ENCODE results near the gene CENPO. TPM values are rescaled to one million over a fixed set of nuclear protein-coding genes. Genes with fewer than 3 reads are reported as not detected.

Gene CENPO
- total RNA-seq, 1 donor from 2014 or later: 69.3 TPM

GRCh38 chr2:24824071-24824588, 30.9 kb downstream of the CENPO start:
- no peak for DNase-seq (ENCODE audit: low read depth, low spot score)
- peaks cover 42% of the 10 kb centered on the region for H3K4me1 Mint-ChIP-seq
- TF ChIP-seq, protein P1, sequence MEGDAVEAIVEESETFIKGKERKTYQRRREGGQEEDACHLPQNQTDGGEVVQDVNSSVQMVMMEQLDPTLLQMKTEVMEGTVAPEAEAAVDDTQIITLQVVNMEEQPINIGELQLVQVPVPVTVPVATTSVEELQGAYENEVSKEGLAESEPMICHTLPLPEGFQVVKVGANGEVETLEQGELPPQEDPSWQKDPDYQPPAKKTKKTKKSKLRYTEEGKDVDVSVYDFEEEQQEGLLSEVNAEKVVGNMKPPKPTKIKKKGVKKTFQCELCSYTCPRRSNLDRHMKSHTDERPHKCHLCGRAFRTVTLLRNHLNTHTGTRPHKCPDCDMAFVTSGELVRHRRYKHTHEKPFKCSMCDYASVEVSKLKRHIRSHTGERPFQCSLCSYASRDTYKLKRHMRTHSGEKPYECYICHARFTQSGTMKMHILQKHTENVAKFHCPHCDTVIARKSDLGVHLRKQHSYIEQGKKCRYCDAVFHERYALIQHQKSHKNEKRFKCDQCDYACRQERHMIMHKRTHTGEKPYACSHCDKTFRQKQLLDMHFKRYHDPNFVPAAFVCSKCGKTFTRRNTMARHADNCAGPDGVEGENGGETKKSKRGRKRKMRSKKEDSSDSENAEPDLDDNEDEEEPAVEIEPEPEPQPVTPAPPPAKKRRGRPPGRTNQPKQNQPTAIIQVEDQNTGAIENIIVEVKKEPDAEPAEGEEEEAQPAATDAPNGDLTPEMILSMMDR (conservative IDR thresholded peaks at IDR 0.05): no peak
- H3K36me3 Mint-ChIP-seq (ENCODE audit: low read depth): peaks cover 30% of the 10 kb centered on the region
- peaks cover 5% of the 10 kb centered on the region for H3K27me3 Mint-ChIP-seq (ENCODE audit: low read depth)
- H3K27ac Mint-ChIP-seq (ENCODE audit: unreplicated experiment): no peak overlapping the region
- no peak overlapping the region for H3K4me3 Mint-ChIP-seq
- no peaks in the 10 kb centered on the region for H3K9me3 Mint-ChIP-seq

DNA sequence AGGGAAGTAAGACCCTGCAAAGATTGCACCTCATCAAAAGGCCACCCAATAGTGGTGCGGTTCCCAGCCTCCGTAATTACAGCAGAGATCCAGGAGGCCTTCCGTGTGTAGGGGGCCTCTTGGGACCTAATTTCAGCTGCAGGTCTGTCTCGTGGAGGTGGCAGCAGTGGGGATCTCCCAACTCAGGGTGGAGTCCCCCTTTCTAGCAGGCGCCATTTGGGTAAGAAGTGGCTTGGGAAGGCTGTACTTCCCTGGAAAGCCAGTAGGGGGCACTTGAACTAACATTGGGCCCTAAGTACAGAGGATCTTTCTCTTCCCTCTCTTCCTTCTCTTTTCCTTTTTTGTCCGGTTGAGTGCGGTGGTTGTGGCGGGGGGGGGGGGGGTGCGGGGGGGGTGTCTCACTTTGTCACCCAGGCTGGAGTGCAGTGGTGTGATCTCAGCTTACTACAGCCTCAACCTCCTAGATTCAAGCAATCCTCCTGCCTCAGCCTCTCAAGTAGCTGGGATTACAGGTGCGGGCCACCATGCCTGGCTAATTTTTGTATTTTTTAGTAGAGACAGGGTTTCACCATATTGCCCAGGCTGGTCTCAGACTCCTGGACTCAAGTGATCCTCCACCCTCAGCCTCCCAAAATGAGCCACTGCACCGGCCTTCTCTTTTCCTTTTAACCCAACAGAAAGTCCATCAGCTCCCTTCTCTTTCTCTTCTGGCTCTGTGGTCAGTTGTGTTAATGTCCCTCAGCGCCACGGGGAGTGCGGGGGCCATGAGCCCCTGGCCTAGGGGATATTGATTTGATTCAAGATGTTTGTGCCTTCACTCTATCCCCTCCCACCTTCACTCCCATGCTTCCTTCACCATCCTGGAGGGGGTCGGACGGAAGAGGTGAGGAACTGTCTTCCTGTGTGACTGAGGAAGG, 32.0 kb downstream of the CENPO start:
- H3K4me3 Mint-ChIP-seq: peak overlapping the region; percentile 61
- DNase-seq (ENCODE audit: low read depth, low spot score): no peak
- H3K27ac Mint-ChIP-seq (ENCODE audit: unreplicated experiment): no peak overlapping the region
- TF ChIP-seq, protein P1 (conservative IDR thresholded peaks at IDR 0.05): peak; percentile 64
- peaks cover 42% of the 10 kb centered on the region for H3K4me1 Mint-ChIP-seq
- H3K9me3 Mint-ChIP-seq: no peaks in the 10 kb centered on the region
- peaks cover 5% of the 10 kb centered on the region for H3K27me3 Mint-ChIP-seq (ENCODE audit: low read depth)
- peaks cover 26% of the 10 kb centered on the region for H3K36me3 Mint-ChIP-seq (ENCODE audit: low read depth)

DNA sequence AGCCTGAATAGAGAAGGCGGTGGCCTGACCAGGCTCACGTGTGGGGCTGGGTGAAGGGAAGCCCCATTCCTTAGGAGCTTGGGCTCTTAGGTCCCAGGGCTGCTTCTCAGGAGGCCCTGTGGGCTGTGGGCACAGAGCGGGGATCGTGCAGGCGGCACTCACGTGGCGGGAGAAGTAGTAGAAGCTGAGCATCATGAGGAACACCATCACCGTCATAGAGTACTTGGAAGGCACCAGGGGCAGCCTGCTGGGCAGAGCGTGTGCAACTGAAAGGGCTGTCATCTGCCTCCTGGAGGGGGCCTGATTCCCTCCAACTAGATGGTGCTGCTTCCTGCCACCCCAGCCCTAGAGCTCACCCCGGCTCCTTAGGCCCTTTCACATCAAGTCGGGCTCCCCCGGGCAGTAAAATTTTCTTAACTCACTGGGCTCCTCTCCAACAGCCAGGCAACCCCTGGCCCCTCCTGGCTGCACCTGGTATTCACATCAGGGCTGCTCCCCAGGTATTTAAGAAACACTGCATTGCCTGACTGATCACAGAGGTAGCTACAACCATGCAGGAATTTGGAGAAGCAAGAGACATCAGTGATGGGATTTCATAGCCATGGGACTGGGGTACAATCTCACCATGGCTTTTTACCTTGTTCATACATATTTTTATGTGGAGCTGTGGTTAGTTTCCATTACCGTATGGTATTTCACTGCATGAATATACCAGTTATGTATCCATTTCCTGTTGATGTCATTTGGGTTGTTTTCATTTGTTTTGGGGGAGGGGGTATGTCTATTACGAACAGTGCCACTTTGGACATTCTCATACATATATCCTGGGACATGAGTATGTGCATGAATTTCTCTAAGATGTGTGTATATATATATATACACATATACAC, 32.9 kb downstream of the CENPO start:
- H3K36me3 Mint-ChIP-seq (ENCODE audit: low read depth): peaks cover 22% of the 10 kb centered on the region

GRCh38 chr2:24826773-24827145, 33.5 kb downstream of the CENPO start:
- no peaks in the 10 kb centered on the region for H3K9me3 Mint-ChIP-seq
- TF ChIP-seq, protein P1 (conservative IDR thresholded peaks at IDR 0.05): no peak
- H3K4me1 Mint-ChIP-seq: peaks cover 37% of the 10 kb centered on the region
- peak overlapping the region; percentile 6 for H3K4me3 Mint-ChIP-seq
- no peak for DNase-seq (ENCODE audit: low read depth, low spot score)
- peaks cover 22% of the 10 kb centered on the region for H3K36me3 Mint-ChIP-seq (ENCODE audit: low read depth)
- H3K27me3 Mint-ChIP-seq (ENCODE audit: low read depth): peaks cover 3% of the 10 kb centered on the region
- no peak overlapping the region for H3K27ac Mint-ChIP-seq (ENCODE audit: unreplicated experiment)

More for the DNA sequence above, 32.9 kb downstream of the CENPO start:
- H3K4me1 Mint-ChIP-seq: peaks cover 39% of the 10 kb centered on the region
- DNase-seq (ENCODE audit: low read depth, low spot score): no peak
- H3K27ac Mint-ChIP-seq (ENCODE audit: unreplicated experiment): peak overlapping the region; percentile 4
- H3K27me3 Mint-ChIP-seq (ENCODE audit: low read depth): peaks cover 3% of the 10 kb centered on the region
- H3K4me3 Mint-ChIP-seq: peak overlapping the region; percentile 61
- TF ChIP-seq, protein P1 (conservative IDR thresholded peaks at IDR 0.05): no peak
- no peaks in the 10 kb centered on the region for H3K9me3 Mint-ChIP-seq

All from neural crest cell (in vitro differentiated cells).